OCI-LY1 (cell line): ENCODE data around the gene TEX52.

Experiments used
- H2AFZ ChIP-seq: fragments of 200-600 bp; sonication (generic), shearing (Covaris generic); 2 replicates; pipeline ENCODE4 v1.6.0; 2014; ENCODE audit warnings: antibody characterized with exemption, mild to moderate bottlenecking, low read length
- H3F3A ChIP-seq: fragments of 200-600 bp; sonication (generic), shearing (Covaris generic); 2 replicates; pipeline ENCODE4 v1.6.0; 2014; ENCODE audit warnings: mild to moderate bottlenecking, antibody characterized with exemption, low read length, moderate library complexity; ENCODE audit not compliant: insufficient read depth
- H3K27ac ChIP-seq: fragments of 200-600 bp; sonication (generic); 2 replicates; pipeline ENCODE4 v1.5.1; 2014; ENCODE audit warnings: low read length, mixed run types, mild to moderate bottlenecking, low read depth; ENCODE audit not compliant: poor library complexity, severe bottlenecking
- H3K27me3 ChIP-seq: fragments of 200-600 bp; sonication (generic); 2 replicates; pipeline ENCODE4 v1.6.0; 2014; ENCODE audit warnings: antibody characterized with exemption, mild to moderate bottlenecking, low read length, moderate library complexity; ENCODE audit not compliant: insufficient read depth
- H3K36me3 ChIP-seq: fragments of 200-600 bp; sonication (generic); 2 replicates; pipeline ENCODE4 v1.6.1; 2014; ENCODE audit warnings: mild to moderate bottlenecking, antibody characterized with exemption, low read length, moderate library complexity, mixed read lengths; ENCODE audit not compliant: insufficient read depth
- H3K4me1 ChIP-seq: fragments of 200-600 bp; sonication (generic); 2 replicates; pipeline ENCODE4 v1.5.1; 2014; ENCODE audit warnings: mild to moderate bottlenecking, low read length, moderate library complexity; ENCODE audit not compliant: insufficient read depth, severe bottlenecking
- H3K4me2 ChIP-seq: fragments of 200-600 bp; sonication (generic), shearing (Covaris generic); 2 replicates; pipeline ENCODE4 v1.6.1; 2014; ENCODE audit warnings: low read length
- H3K4me3 ChIP-seq: fragments of 200-600 bp; sonication (generic); 2 replicates; pipeline ENCODE4 v1.5.1; 2014; ENCODE audit warnings: low read length, low read depth, mild to moderate bottlenecking, mixed read lengths; ENCODE audit not compliant: poor library complexity, severe bottlenecking
- H3K79me2 ChIP-seq: fragments of 200-600 bp; shearing (Covaris generic); 2 replicates; pipeline ENCODE4 v1.6.1; 2016; ENCODE audit warnings: mixed run types, low read length, mixed read lengths; ENCODE audit not compliant: insufficient read depth
- H3K9ac ChIP-seq: fragments of 200-600 bp; sonication (generic), shearing (Covaris generic); 2 replicates; pipeline ENCODE4 v1.6.1; 2014; ENCODE audit warnings: mild to moderate bottlenecking, low read length, mixed read lengths
- H3K9me2 ChIP-seq: fragments of 200-600 bp; sonication (generic), shearing (Covaris generic); 2 replicates; pipeline ENCODE4 v1.6.1; 2014; ENCODE audit warnings: low read depth, mild to moderate bottlenecking, low read length, mixed read lengths
- H3K9me3 ChIP-seq: fragments of 200-600 bp; shearing (Covaris generic); 2 replicates; pipeline ENCODE4 v1.6.1; 2014; ENCODE audit warnings: low read length, mixed read lengths
- H4K20me1 ChIP-seq: fragments of 200-600 bp; sonication (generic), shearing (Covaris generic); 2 replicates; pipeline ENCODE4 v1.6.0; 2016; ENCODE audit warnings: mild to moderate bottlenecking, low read length; ENCODE audit not compliant: insufficient read depth
- EZH2 ChIP-seq: fragments of 200-600 bp; sonication (generic), shearing (Covaris generic); IDR thresholded peaks from 2 replicates; pipeline ENCODE4 v1.8.0; 2017; ENCODE audit warnings: borderline replicate concordance, mixed run types, mild to moderate bottlenecking, antibody characterized with exemption, low read length, moderate library complexity, mixed read lengths
- TF ChIP-seq, protein P1 (sequence below): fragments of 200-600 bp; sonication (generic), shearing (Covaris generic); IDR thresholded peaks from 2 replicates; pipeline ENCODE4 v1.5.1; 2017; ENCODE audit warnings: mild to moderate bottlenecking, antibody characterized with exemption, low read length, moderate library complexity, mixed read lengths

Gene TEX52

DNA sequence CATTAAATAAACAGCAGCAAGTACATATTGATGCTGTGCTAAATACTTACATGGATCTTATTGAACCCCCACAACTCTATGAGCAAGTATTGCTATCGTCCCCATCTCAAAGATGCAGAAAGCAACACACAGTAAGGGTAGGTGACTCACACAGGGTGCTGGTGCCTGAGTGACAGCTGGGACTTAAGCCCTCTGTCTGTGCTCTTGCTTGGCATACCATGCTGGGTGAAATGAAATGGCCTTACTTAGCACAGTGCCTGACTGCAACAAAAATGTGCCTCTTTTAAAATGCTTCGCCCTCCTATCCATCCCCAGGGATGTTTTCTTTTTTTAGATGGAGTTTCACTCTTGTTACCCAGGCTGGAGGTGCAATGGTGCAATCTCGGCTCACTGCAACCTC is 788 bp downstream of the TEX52 start:
- H3K9me2 ChIP-seq = no peaks in the 10 kb centered on the region
- H4K20me1 ChIP-seq = no peaks in the 10 kb centered on the region
- no peak overlapping the region for H3K9ac ChIP-seq
- no peak overlapping the region for H2AFZ ChIP-seq
- TF ChIP-seq, protein P1, sequence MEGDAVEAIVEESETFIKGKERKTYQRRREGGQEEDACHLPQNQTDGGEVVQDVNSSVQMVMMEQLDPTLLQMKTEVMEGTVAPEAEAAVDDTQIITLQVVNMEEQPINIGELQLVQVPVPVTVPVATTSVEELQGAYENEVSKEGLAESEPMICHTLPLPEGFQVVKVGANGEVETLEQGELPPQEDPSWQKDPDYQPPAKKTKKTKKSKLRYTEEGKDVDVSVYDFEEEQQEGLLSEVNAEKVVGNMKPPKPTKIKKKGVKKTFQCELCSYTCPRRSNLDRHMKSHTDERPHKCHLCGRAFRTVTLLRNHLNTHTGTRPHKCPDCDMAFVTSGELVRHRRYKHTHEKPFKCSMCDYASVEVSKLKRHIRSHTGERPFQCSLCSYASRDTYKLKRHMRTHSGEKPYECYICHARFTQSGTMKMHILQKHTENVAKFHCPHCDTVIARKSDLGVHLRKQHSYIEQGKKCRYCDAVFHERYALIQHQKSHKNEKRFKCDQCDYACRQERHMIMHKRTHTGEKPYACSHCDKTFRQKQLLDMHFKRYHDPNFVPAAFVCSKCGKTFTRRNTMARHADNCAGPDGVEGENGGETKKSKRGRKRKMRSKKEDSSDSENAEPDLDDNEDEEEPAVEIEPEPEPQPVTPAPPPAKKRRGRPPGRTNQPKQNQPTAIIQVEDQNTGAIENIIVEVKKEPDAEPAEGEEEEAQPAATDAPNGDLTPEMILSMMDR = no peak
- no peak for TF ChIP-seq EZH2
- no peaks in the 10 kb centered on the region for H3K9me3 ChIP-seq
- no peaks in the 10 kb centered on the region for H3K27me3 ChIP-seq
- no peaks in the 10 kb centered on the region for H3F3A ChIP-seq
- H3K4me2 ChIP-seq = no peak overlapping the region
- no peaks in the 10 kb centered on the region for H3K79me2 ChIP-seq
- no peaks in the 10 kb centered on the region for H3K4me1 ChIP-seq
- H3K36me3 ChIP-seq = peaks cover 28% of the 10 kb centered on the region
- H3K4me3 ChIP-seq = no peak overlapping the region
- H3K27ac ChIP-seq = no peak overlapping the region

DNA sequence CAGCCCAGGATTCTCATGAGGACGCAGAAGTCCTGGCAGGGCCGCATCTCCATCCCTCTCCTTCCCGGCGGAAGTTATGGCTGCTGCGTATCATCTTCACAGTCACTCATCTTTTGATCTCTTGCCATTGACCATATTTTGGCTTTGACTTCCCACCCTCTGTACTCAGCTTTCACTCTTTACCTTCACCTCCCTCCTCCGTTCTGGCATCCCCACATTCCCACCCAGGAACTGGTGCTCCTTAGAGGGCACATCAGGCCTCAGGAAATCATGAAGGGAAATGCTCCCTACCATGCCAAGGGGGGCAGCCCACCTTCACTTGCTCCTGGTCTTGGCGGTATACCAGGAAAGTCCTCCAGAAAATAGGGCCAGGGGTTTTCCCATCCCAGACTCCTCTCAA is 1.3 kb downstream of the TEX52 start:
- Histone ChIP-seq H3K9ac (no peak overlapping the region), H3K4me2 (no peak overlapping the region), H4K20me1 (no peaks in the 10 kb centered on the region), H3K79me2 (no peaks in the 10 kb centered on the region), H3F3A (no peaks in the 10 kb centered on the region), H3K4me1 (no peaks in the 10 kb centered on the region), H2AFZ (no peak overlapping the region), H3K9me3 (no peaks in the 10 kb centered on the region), H3K9me2 (no peaks in the 10 kb centered on the region), H3K27ac (no peak overlapping the region), H3K27me3 (no peaks in the 10 kb centered on the region), H3K36me3 (peaks cover 28% of the 10 kb centered on the region), H3K4me3 (no peak overlapping the region)
- no peak for TF ChIP-seq EZH2

DNA sequence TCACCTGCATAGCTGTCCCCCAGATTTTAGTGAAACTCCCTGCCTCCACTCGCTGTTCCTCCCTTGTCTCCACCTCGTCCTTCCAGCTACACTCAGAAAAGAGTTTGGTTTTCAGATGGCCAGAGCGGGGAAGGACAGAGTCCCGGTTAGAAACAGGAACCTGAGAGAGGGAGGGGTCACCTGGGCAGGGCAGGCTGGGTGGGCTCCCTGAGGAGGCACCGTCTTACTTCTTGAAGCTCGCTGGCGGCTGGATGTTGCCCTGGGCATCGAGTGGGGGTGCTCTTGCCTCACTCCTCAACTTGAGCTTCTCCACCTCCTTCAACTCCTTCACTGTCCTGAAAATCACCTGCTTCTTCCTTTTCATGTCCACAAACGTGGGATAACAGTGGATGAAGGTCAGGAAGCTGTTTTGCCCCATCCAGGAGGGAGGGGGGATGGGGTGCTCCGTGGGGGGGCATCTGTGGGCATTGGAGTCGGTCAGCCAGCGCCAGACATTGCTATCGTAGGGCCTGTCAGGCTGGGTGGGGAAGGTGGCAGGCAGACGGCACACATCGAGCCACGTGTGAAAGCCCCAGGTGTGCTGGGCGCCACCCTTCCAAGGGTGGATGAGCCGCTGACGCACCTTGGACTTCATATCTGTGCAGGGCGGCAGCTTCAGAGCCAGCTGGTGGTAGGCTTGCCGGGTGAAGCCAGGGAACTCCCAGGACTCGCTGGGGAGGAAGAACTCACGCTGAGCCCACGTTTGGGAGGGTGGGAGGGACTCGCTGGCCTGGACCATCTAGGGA is 2.0 kb downstream of the TEX52 start:
- Histone ChIP-seq H2AFZ (no peak overlapping the region), H3K9me3 (no peaks in the 10 kb centered on the region), H3F3A (no peaks in the 10 kb centered on the region)

More for the DNA sequence above, 2.0 kb downstream of the TEX52 start:
- Histone ChIP-seq H3K27me3 (no peaks in the 10 kb centered on the region), H3K4me1 (no peaks in the 10 kb centered on the region), H3K27ac (no peak overlapping the region), H3K9ac (no peak overlapping the region), H3K4me3 (no peak overlapping the region), H3K9me2 (no peaks in the 10 kb centered on the region), H4K20me1 (no peaks in the 10 kb centered on the region), H3K79me2 (no peaks in the 10 kb centered on the region), H3K4me2 (no peak overlapping the region), H3K36me3 (peaks cover 22% of the 10 kb centered on the region)
- TF ChIP-seq, protein P1 = no peak
- TF ChIP-seq EZH2 = no peak
